Natural killer cell treated with Interleukin-12 subunit alpha and Interleukin-12 subunit beta and Interleukin-15 and Interleukin-18, amount 100 ng/mL, for 72 hours (primary cell): ENCODE results near the gene PODN. TPM values are rescaled to one million over a fixed set of nuclear protein-coding genes. Genes with fewer than 3 reads are reported as not detected.

Experiments
- ATAC-seq, 2 donors: fragments of 150-1000 bp; cut with Tn5 transposase in 1 of 2; sonication (Bioruptor Pico), chemical (Tn5 transposase) in 1 of 2; 2 replicates each; pipeline ENCODE4 v1.10.0; 2021
- DNase-seq: peaks from one replicate; pipeline ENCODE4 v3.0.0; 2022; ENCODE audit warnings: low spot score
- H3K27ac Mint-ChIP-seq, 2 donors: 1 replicate in 1 of 2; 2 replicates in 1 of 2; pipeline ENCODE4 v1.8.0; 2022; ENCODE audit warnings: mixed read lengths in 2 of 2, mild to moderate bottlenecking in 1 of 2, moderate library complexity in 1 of 2
- H3K27me3 Mint-ChIP-seq, 2 donors: 1 replicate in 1 of 2; 2 replicates in 1 of 2; pipeline ENCODE4 v1.8.0; 2022; ENCODE audit warnings: mixed read lengths in 2 of 2
- H3K36me3 Mint-ChIP-seq: one replicate; pipeline ENCODE4 v1.8.0; 2022; ENCODE audit warnings: mixed read lengths
- H3K4me1 Mint-ChIP-seq, 2 donors: 1 replicate in 1 of 2; 2 replicates in 1 of 2; pipeline ENCODE4 v1.8.0; 2022; ENCODE audit warnings: low read depth in 2 of 2, mixed read lengths in 2 of 2, mild to moderate bottlenecking in 1 of 2
- H3K4me3 Mint-ChIP-seq: one replicate; pipeline ENCODE4 v1.8.0; 2022; ENCODE audit warnings: mixed read lengths
- H3K9me3 Mint-ChIP-seq: 2 replicates; pipeline ENCODE4 v1.8.0; 2022; ENCODE audit warnings: mixed read lengths
- total RNA-seq, 2 donors: library from RNA; stranded (reverse); gene quantifications; one replicate each; pipeline ENCODE4 v1.2.3, GENCODE V29; 2022

PODN gene
- total RNA-seq, 2 donors from 2014 or later, result not detected

GRCh38 chr1:53114581-53115400, 52.8 kb downstream of the PODN start:
- Mint-ChIP-seq H3K4me1 (peaks cover 10 to 12% of the 10 kb centered on the region in 2 donors), H3K4me3 (no peak overlapping the region), H3K27me3 (no peaks in the 10 kb centered on the region), H3K9me3 (no peaks in the 10 kb centered on the region), H3K27ac (no peak overlapping the region), H3K36me3 (no peaks in the 10 kb centered on the region)
- ATAC-seq (no peak), DNase-seq (no peak)

GRCh38 chr1:53115403-53116306, 53.6 kb downstream of the PODN start:
- Mint-ChIP-seq H3K36me3 (no peaks in the 10 kb centered on the region), H3K9me3 (no peaks in the 10 kb centered on the region), H3K27me3 (no peaks in the 10 kb centered on the region), H3K4me3 (no peak overlapping the region), H3K4me1 (peaks cover 7 to 10% of the 10 kb centered on the region in 2 donors), H3K27ac (no peak overlapping the region)
- DNase-seq, result no peak
- ATAC-seq, result no peak

- H3K4me1 Mint-ChIP-seq, result peaks cover 5 to 6% of the 10 kb centered on the region in 2 donors
- DNase-seq (no peak), ATAC-seq (no peak)
- H3K9me3 Mint-ChIP-seq, result no peaks in the 10 kb centered on the region
- H3K27me3 Mint-ChIP-seq, result no peaks in the 10 kb centered on the region
- H3K4me3 Mint-ChIP-seq, result no peak overlapping the region
- H3K36me3 Mint-ChIP-seq, result no peaks in the 10 kb centered on the region
- H3K27ac Mint-ChIP-seq, result no peak overlapping the region
Observed at GRCh38 chr1:53116307-53116810, 54.3 kb downstream of the PODN start.

- H3K4me3 Mint-ChIP-seq, result no peak overlapping the region
- peaks cover 3 to 5% of the 10 kb centered on the region in 2 donors for H3K4me1 Mint-ChIP-seq
- DNase-seq (no peak), ATAC-seq (no peak)
- no peak overlapping the region for H3K27ac Mint-ChIP-seq
- no peaks in the 10 kb centered on the region for H3K9me3 Mint-ChIP-seq
- no peaks in the 10 kb centered on the region for H3K36me3 Mint-ChIP-seq
- no peaks in the 10 kb centered on the region for H3K27me3 Mint-ChIP-seq
Observed at GRCh38 chr1:53116933-53117600, 55.1 kb downstream of the PODN start.

- H3K27ac Mint-ChIP-seq, result no peak overlapping the region
- H3K4me3 Mint-ChIP-seq, result no peak overlapping the region
- DNase-seq (no peak), ATAC-seq (no peak)
- no peaks in the 10 kb centered on the region for H3K27me3 Mint-ChIP-seq
- no peaks in the 10 kb centered on the region for H3K36me3 Mint-ChIP-seq
- no peaks in the 10 kb centered on the region for H3K9me3 Mint-ChIP-seq
- H3K4me1 Mint-ChIP-seq, result peaks cover 3 to 5% of the 10 kb centered on the region in 2 donors
Observed at GRCh38 chr1:53117836-53118235, 55.8 kb downstream of the PODN start.

- H3K36me3 Mint-ChIP-seq, result no peaks in the 10 kb centered on the region
- ATAC-seq, result no peak
- no peak overlapping the region for H3K27ac Mint-ChIP-seq
- no peaks in the 10 kb centered on the region for H3K9me3 Mint-ChIP-seq
- no peak for DNase-seq
- no peak overlapping the region for H3K4me3 Mint-ChIP-seq
- peaks cover 15 to 17% of the 10 kb centered on the region in 2 donors for H3K4me1 Mint-ChIP-seq
- no peaks in the 10 kb centered on the region for H3K27me3 Mint-ChIP-seq
Observed at GRCh38 chr1:53120659-53121058, 58.6 kb downstream of the PODN start.

GRCh38 chr1:53121319-53122172, 59.5 kb downstream of the PODN start:
- H3K4me3 Mint-ChIP-seq, result no peak overlapping the region
- peaks cover 20 to 24% of the 10 kb centered on the region in 2 donors for H3K4me1 Mint-ChIP-seq
- no peak overlapping the region for H3K27ac Mint-ChIP-seq
- no peaks in the 10 kb centered on the region for H3K27me3 Mint-ChIP-seq
- DNase-seq, result no peak
- no peaks in the 10 kb centered on the region for H3K9me3 Mint-ChIP-seq
- no peaks in the 10 kb centered on the region for H3K36me3 Mint-ChIP-seq
- no peak for ATAC-seq

- no peak for DNase-seq
- no peak overlapping the region for H3K4me3 Mint-ChIP-seq
- peaks cover 25 to 30% of the 10 kb centered on the region in 2 donors for H3K4me1 Mint-ChIP-seq
- no peak for ATAC-seq
- no peak overlapping the region for H3K27ac Mint-ChIP-seq
- no peaks in the 10 kb centered on the region for H3K36me3 Mint-ChIP-seq
- H3K27me3 Mint-ChIP-seq, result no peaks in the 10 kb centered on the region
- no peaks in the 10 kb centered on the region for H3K9me3 Mint-ChIP-seq
Observed at GRCh38 chr1:53122201-53122885, 60.3 kb downstream of the PODN start.

GRCh38 chr1:53122961-53123413, 61.0 kb downstream of the PODN start:
- Mint-ChIP-seq H3K27ac (no peak overlapping the region), H3K27me3 (no peaks in the 10 kb centered on the region), H3K4me1 (peaks cover 31 to 36% of the 10 kb centered on the region in 2 donors), H3K36me3 (no peaks in the 10 kb centered on the region), H3K4me3 (no peak overlapping the region), H3K9me3 (no peaks in the 10 kb centered on the region)
- DNase-seq (no peak), ATAC-seq (no peak)

- H3K27ac Mint-ChIP-seq, result no peak overlapping the region
- ATAC-seq (no peak), DNase-seq (no peak)
- H3K4me3 Mint-ChIP-seq, result no peak overlapping the region
- no peaks in the 10 kb centered on the region for H3K36me3 Mint-ChIP-seq
- H3K27me3 Mint-ChIP-seq, result no peaks in the 10 kb centered on the region
- H3K4me1 Mint-ChIP-seq, result peaks cover 33 to 38% of the 10 kb centered on the region in 2 donors
- H3K9me3 Mint-ChIP-seq, result no peaks in the 10 kb centered on the region
Observed at GRCh38 chr1:53123453-53124140, 61.6 kb downstream of the PODN start.

GRCh38 chr1:53125122-53125521, 63.1 kb downstream of the PODN start:
- no peak overlapping the region for H3K4me3 Mint-ChIP-seq
- H3K36me3 Mint-ChIP-seq, result no peaks in the 10 kb centered on the region
- ATAC-seq (no peak), DNase-seq (no peak)
- H3K27ac Mint-ChIP-seq, result no peak overlapping the region
- peaks cover 40 to 42% of the 10 kb centered on the region in 2 donors for H3K4me1 Mint-ChIP-seq
- H3K27me3 Mint-ChIP-seq, result no peaks in the 10 kb centered on the region
- H3K9me3 Mint-ChIP-seq, result no peaks in the 10 kb centered on the region
